ENCODE measurements around the gene CCDC59.

- TF ChIP-seq, protein P1, sequence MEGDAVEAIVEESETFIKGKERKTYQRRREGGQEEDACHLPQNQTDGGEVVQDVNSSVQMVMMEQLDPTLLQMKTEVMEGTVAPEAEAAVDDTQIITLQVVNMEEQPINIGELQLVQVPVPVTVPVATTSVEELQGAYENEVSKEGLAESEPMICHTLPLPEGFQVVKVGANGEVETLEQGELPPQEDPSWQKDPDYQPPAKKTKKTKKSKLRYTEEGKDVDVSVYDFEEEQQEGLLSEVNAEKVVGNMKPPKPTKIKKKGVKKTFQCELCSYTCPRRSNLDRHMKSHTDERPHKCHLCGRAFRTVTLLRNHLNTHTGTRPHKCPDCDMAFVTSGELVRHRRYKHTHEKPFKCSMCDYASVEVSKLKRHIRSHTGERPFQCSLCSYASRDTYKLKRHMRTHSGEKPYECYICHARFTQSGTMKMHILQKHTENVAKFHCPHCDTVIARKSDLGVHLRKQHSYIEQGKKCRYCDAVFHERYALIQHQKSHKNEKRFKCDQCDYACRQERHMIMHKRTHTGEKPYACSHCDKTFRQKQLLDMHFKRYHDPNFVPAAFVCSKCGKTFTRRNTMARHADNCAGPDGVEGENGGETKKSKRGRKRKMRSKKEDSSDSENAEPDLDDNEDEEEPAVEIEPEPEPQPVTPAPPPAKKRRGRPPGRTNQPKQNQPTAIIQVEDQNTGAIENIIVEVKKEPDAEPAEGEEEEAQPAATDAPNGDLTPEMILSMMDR (IDR thresholded peaks at IDR 0.05): no peak
- TF ChIP-seq POLR2AphosphoS5 (IDR thresholded peaks at IDR 0.05) (no peak), EP300 (IDR thresholded peaks at IDR 0.05; ENCODE audit: low read depth) (no peak)
Measured at GRCh38 chr12:82359115-82359478, 910 bp upstream of the CCDC59 start.
